Fibroblast of skin of left quadriceps (primary cell): Measurements from ENCODE around the gene HRNR.

Experiments
- DNase-seq, 2 experiments: peaks; one replicate each; pipeline ENCODE4 v3.0.0-alpha.2; 2013; ENCODE audit warnings: low read depth in 2 of 2

Gene HRNR

GRCh38 chr1:152189657-152190442 lies 34.1 kb downstream of the HRNR start:
- DNase-seq: peak in 1 of 2 experiments; percentile 24

- DNase-seq: no peak
These were observed 35.1 kb downstream of the HRNR start for GRCh38 chr1:152188673-152189591.

- no peak for DNase-seq
These were observed 37.3 kb downstream of the HRNR start for GRCh38 chr1:152186556-152187285.

- DNase-seq: peak in 1 of 2 experiments; percentile 29
These were observed 38.2 kb downstream of the HRNR start for GRCh38 chr1:152185544-152186391.

- peak in 1 of 2 experiments; percentile 29 for DNase-seq
These were observed 41.0 kb downstream of the HRNR start for GRCh38 chr1:152182944-152183361.

GRCh38 chr1:152182431-152182830 lies 41.6 kb downstream of the HRNR start:
- DNase-seq: no peak

GRCh38 chr1:152179566-152179965 lies 44.4 kb downstream of the HRNR start:
- DNase-seq: no peak

GRCh38 chr1:152170287-152170905 lies 53.6 kb downstream of the HRNR start:
- no peak for DNase-seq

GRCh38 chr1:152169366-152170025 lies 54.5 kb downstream of the HRNR start:
- DNase-seq: no peak

GRCh38 chr1:152168535-152168868 lies 55.5 kb downstream of the HRNR start:
- no peak for DNase-seq

- peak in 1 of 2 experiments; percentile 43 for DNase-seq
These were observed 56.0 kb downstream of the HRNR start for GRCh38 chr1:152167835-152168534.

- no peak for DNase-seq
These were observed 57.0 kb downstream of the HRNR start for GRCh38 chr1:152166966-152167365.

- DNase-seq: no peak
These were observed 58.5 kb downstream of the HRNR start for GRCh38 chr1:152165286-152166077.

GRCh38 chr1:152164517-152165136 lies 59.4 kb downstream of the HRNR start:
- DNase-seq: no peak

GRCh38 chr1:152162792-152163463 lies 61.1 kb downstream of the HRNR start:
- peak; percentile 41 for DNase-seq
